Vagina (tissue), 2 donors: ENCODE data around the gene SRD5A1.

Source experiments
- POLR2AphosphoS5 ChIP-seq, 2 donors: sonication (generic); formaldehyde crosslinking; IDR thresholded peaks; one replicate each; pipeline ENCODE4 v1.9.0; 2017; ENCODE audit warnings: antibody characterized with exemption in 2 of 2, mild to moderate bottlenecking in 2 of 2, low read depth in 1 of 2; ENCODE audit not compliant: insufficient read depth in 1 of 2
- TF ChIP-seq, protein P1 (sequence below), 3 experiments: fragments of 450-650 bp in 2 of 3; fragments of 200-600 bp in 1 of 3; sonication (generic) in 1 of 3; IDR thresholded peaks; one replicate each; pipeline ENCODE4 v1.5.1; 2017 to 2019; ENCODE audit warnings: antibody characterized with exemption in 3 of 3, mild to moderate bottlenecking in 2 of 3, moderate library complexity in 2 of 3

DNA sequence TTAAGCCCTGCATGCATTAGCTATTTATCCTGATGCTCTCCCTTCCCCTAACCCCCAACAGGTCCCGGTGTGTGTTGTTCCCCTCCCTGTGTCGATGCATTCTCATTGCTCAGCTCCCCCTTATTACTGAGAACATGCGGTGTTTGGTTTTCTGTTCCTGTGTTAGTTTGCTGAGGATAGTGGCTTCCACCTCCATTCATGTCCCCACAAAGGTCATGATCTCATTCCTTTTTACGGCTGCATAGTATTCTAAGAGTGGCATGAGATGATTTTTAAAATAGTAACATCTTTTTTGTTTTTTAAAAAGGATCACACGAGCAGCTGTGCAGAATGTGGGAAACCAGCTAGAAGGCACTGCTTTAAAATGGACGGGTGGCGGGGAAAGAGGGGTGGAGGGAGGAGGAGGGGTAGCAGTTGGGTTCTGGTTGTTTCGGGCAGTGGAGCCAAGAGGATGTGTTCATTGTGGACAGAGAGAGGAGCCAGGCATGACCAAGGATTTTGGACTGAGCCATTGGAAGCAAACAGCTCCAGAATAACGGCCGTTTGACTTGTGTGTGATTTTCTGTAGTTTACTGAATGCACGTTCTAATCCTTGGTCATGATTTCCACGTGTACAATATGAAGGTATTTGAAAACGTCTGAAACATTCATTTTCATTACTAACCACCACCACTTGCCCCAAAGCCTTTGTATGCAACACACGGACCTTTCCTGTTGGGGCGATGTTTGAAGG lies 78.3 kb downstream of the SRD5A1 start:
- no peak for TF ChIP-seq POLR2AphosphoS5 (IDR thresholded peaks at IDR 0.05; ENCODE audit: insufficient read depth in 1 of 2, low read depth in 1 of 2)
- TF ChIP-seq, protein P1, sequence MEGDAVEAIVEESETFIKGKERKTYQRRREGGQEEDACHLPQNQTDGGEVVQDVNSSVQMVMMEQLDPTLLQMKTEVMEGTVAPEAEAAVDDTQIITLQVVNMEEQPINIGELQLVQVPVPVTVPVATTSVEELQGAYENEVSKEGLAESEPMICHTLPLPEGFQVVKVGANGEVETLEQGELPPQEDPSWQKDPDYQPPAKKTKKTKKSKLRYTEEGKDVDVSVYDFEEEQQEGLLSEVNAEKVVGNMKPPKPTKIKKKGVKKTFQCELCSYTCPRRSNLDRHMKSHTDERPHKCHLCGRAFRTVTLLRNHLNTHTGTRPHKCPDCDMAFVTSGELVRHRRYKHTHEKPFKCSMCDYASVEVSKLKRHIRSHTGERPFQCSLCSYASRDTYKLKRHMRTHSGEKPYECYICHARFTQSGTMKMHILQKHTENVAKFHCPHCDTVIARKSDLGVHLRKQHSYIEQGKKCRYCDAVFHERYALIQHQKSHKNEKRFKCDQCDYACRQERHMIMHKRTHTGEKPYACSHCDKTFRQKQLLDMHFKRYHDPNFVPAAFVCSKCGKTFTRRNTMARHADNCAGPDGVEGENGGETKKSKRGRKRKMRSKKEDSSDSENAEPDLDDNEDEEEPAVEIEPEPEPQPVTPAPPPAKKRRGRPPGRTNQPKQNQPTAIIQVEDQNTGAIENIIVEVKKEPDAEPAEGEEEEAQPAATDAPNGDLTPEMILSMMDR (IDR thresholded peaks at IDR 0.05) = no peak
